Measurements from ENCODE around the gene R3HCC1L. TPM values are rescaled to one million over a fixed set of nuclear protein-coding genes. Genes with fewer than 3 reads are reported as not detected.

The R3HCC1L gene
- total RNA-seq, 1 experiment from 2014 or later = 11.8 TPM

GRCh38 chr10:98212196-98212595 lies 77.7 kb downstream of the R3HCC1L start:
- H3K36me3 Mint-ChIP-seq (ENCODE audit: insufficient read depth, unreplicated experiment) = no peaks in the 10 kb centered on the region
- no TSS peak for BruUV-seq (replicated peaks)
- H3K4me1 Mint-ChIP-seq (ENCODE audit: low read depth, unreplicated experiment) = peaks cover 11% of the 10 kb centered on the region
- H3K4me3 Mint-ChIP-seq (ENCODE audit: low read depth, unreplicated experiment) = no peak overlapping the region
- no peaks in the 10 kb centered on the region for H3K27me3 Mint-ChIP-seq (ENCODE audit: unreplicated experiment)
- intact Hi-C loops (cut with micrococcal nuclease; ENCODE audit: unreplicated experiment) = no loop called here
- CTCF ChIA-PET = interaction anchor here (0.8 kb wide), 1 partner anchor 42 kb away, joined by 3 read pairs; no protein-coding TSS in a partner anchor
- H3K9me3 Mint-ChIP-seq (ENCODE audit: low read depth, unreplicated experiment) = no peaks in the 10 kb centered on the region
- no peak for TF ChIP-seq CTCF (IDR thresholded peaks at IDR 0.05; ENCODE audit: unreplicated experiment)
- DNase-seq = no peak
- no peak overlapping the region for H3K27ac Mint-ChIP-seq (ENCODE audit: unreplicated experiment)

GRCh38 chr10:98213740-98214139 lies 79.3 kb downstream of the R3HCC1L start:
- CTCF ChIA-PET = interaction anchor here (0.6 kb wide), 1 partner anchor 182 kb away, joined by 4 read pairs; no protein-coding TSS in a partner anchor
- TF ChIP-seq CTCF (IDR thresholded peaks at IDR 0.05; ENCODE audit: unreplicated experiment) = no peak
- peaks cover 11% of the 10 kb centered on the region for H3K4me1 Mint-ChIP-seq (ENCODE audit: low read depth, unreplicated experiment)

GRCh38 chr10:98215373-98215772 lies 80.9 kb downstream of the R3HCC1L start:
- H3K36me3 Mint-ChIP-seq (ENCODE audit: insufficient read depth, unreplicated experiment) = no peaks in the 10 kb centered on the region
- H3K4me1 Mint-ChIP-seq (ENCODE audit: low read depth, unreplicated experiment) = peaks cover 11% of the 10 kb centered on the region
- no peak overlapping the region for H3K27ac Mint-ChIP-seq (ENCODE audit: unreplicated experiment)
- DNase-seq = no peak
- intact Hi-C loops (cut with micrococcal nuclease; ENCODE audit: unreplicated experiment) = no loop called here
- H3K27me3 Mint-ChIP-seq (ENCODE audit: unreplicated experiment) = no peaks in the 10 kb centered on the region
- BruUV-seq (replicated peaks) = no TSS peak
- H3K9me3 Mint-ChIP-seq (ENCODE audit: low read depth, unreplicated experiment) = peaks cover 3% of the 10 kb centered on the region
- no peak overlapping the region for H3K4me3 Mint-ChIP-seq (ENCODE audit: low read depth, unreplicated experiment)
- CTCF ChIA-PET = no interaction called here
- TF ChIP-seq CTCF (IDR thresholded peaks at IDR 0.05; ENCODE audit: unreplicated experiment) = no peak

More at GRCh38 chr10:98213740-98214139, 79.3 kb downstream of the R3HCC1L start:
- no peaks in the 10 kb centered on the region for H3K36me3 Mint-ChIP-seq (ENCODE audit: insufficient read depth, unreplicated experiment)
- H3K4me3 Mint-ChIP-seq (ENCODE audit: low read depth, unreplicated experiment) = no peak overlapping the region
- DNase-seq = no peak
- H3K27me3 Mint-ChIP-seq (ENCODE audit: unreplicated experiment) = no peaks in the 10 kb centered on the region
- intact Hi-C loops (cut with micrococcal nuclease; ENCODE audit: unreplicated experiment) = no loop called here
- H3K9me3 Mint-ChIP-seq (ENCODE audit: low read depth, unreplicated experiment) = peaks cover 3% of the 10 kb centered on the region
- no peak overlapping the region for H3K27ac Mint-ChIP-seq (ENCODE audit: unreplicated experiment)
- BruUV-seq (replicated peaks) = no TSS peak

GRCh38 chr10:98217801-98218200 lies 83.3 kb downstream of the R3HCC1L start:
- BruUV-seq (replicated peaks) = no TSS peak
- Mint-ChIP-seq H3K27me3 (ENCODE audit: unreplicated experiment) (no peaks in the 10 kb centered on the region), H3K36me3 (ENCODE audit: insufficient read depth, unreplicated experiment) (no peaks in the 10 kb centered on the region), H3K9me3 (ENCODE audit: low read depth, unreplicated experiment) (peaks cover 3% of the 10 kb centered on the region), H3K4me3 (ENCODE audit: low read depth, unreplicated experiment) (no peak overlapping the region), H3K4me1 (ENCODE audit: low read depth, unreplicated experiment) (no peaks in the 10 kb centered on the region), H3K27ac (ENCODE audit: unreplicated experiment) (no peak overlapping the region)
- CTCF ChIA-PET = no interaction called here
- intact Hi-C loops (cut with micrococcal nuclease; ENCODE audit: unreplicated experiment) = no loop called here
- TF ChIP-seq CTCF (IDR thresholded peaks at IDR 0.05; ENCODE audit: unreplicated experiment) = no peak
- no peak for DNase-seq

All from Calu3 (cell line).